HL-60 (cell line): Measurements from ENCODE around the gene IL2RG.

ENCODE experiments used
- POLR2AphosphoS5 ChIP-seq: IDR thresholded peaks from 2 replicates; pipeline ENCODE4 v1.6.1; 2012; ENCODE audit warnings: low read depth
- TF ChIP-seq, protein P1 (sequence below): IDR thresholded peaks from one replicate; pipeline ENCODE4 v1.5.1; 2011; ENCODE audit warnings: low read length, control low read depth, inconsistent platforms; ENCODE audit not compliant: insufficient read depth

- TF ChIP-seq, protein P1, sequence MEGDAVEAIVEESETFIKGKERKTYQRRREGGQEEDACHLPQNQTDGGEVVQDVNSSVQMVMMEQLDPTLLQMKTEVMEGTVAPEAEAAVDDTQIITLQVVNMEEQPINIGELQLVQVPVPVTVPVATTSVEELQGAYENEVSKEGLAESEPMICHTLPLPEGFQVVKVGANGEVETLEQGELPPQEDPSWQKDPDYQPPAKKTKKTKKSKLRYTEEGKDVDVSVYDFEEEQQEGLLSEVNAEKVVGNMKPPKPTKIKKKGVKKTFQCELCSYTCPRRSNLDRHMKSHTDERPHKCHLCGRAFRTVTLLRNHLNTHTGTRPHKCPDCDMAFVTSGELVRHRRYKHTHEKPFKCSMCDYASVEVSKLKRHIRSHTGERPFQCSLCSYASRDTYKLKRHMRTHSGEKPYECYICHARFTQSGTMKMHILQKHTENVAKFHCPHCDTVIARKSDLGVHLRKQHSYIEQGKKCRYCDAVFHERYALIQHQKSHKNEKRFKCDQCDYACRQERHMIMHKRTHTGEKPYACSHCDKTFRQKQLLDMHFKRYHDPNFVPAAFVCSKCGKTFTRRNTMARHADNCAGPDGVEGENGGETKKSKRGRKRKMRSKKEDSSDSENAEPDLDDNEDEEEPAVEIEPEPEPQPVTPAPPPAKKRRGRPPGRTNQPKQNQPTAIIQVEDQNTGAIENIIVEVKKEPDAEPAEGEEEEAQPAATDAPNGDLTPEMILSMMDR, result no peak
- TF ChIP-seq POLR2AphosphoS5, result no peak
Observed at GRCh38 chrX:71102292-71102691, 9.1 kb downstream of the IL2RG start.
